Neural cell (in vitro differentiated cells): Measurements from ENCODE around the gene ARMH1. TPM values are rescaled to one million over a fixed set of nuclear protein-coding genes. Genes with fewer than 3 reads are reported as not detected.
"Not testable (repeated sequence)": the region's sequence is repeated elsewhere in the genome, so short reads cannot be mapped to it uniquely, and the experiment has no call there.

Experiments
- H2AFZ ChIP-seq: fragments of 200-600, 300-800 bp; sonication (generic), shearing (Covaris generic); 2 replicates; pipeline ENCODE4 v1.6.0; 2014; ENCODE audit warnings: low read depth, mild to moderate bottlenecking, antibody characterized with exemption, low read length, moderate library complexity
- H3F3A ChIP-seq: fragments of 200-600 bp; shearing (Covaris generic); 2 replicates; pipeline ENCODE4 v1.6.1; 2016; ENCODE audit warnings: mild to moderate bottlenecking, moderate library complexity, mixed read lengths, antibody characterized with exemption, low read length; ENCODE audit not compliant: insufficient read depth, poor library complexity, severe bottlenecking
- H3K27ac ChIP-seq: fragments of 200-600, 300-800 bp; sonication (generic), shearing (Covaris generic); 2 replicates; pipeline ENCODE4 v1.5.1; 2014; ENCODE audit warnings: mild to moderate bottlenecking, low read length, moderate library complexity
- H3K27me3 ChIP-seq: fragments of 300-800, 200-600 bp; sonication (generic), shearing (Covaris generic); 2 replicates; pipeline ENCODE4 v1.6.0; 2014; ENCODE audit warnings: mild to moderate bottlenecking, low read depth, low read length, moderate library complexity; ENCODE audit not compliant: insufficient read depth
- H3K36me3 ChIP-seq: fragments of 300-800, 200-600 bp; sonication (generic), shearing (Covaris generic); 2 replicates; pipeline ENCODE4 v1.5.1; 2014; ENCODE audit warnings: mild to moderate bottlenecking, antibody characterized with exemption, low read length, moderate library complexity; ENCODE audit not compliant: insufficient read depth
- H3K4me2 ChIP-seq: fragments of 300-800, 200-600 bp; sonication (generic), shearing (Covaris generic); 2 replicates; pipeline ENCODE4 v1.6.0; 2014; ENCODE audit warnings: mild to moderate bottlenecking, low read length
- H3K4me3 ChIP-seq: fragments of 300-800, 200-600 bp; sonication (generic), shearing (Covaris generic); 2 replicates; pipeline ENCODE4 v1.5.1; 2014; ENCODE audit warnings: mild to moderate bottlenecking, low read length, moderate library complexity
- H3K79me2 ChIP-seq: fragments of 200-600 bp; shearing (Covaris generic); replicated peaks from 2 replicates; pipeline ENCODE4 v1.6.0; 2014; ENCODE audit warnings: mild to moderate bottlenecking, low read length, moderate library complexity; ENCODE audit not compliant: insufficient read depth
- H3K9ac ChIP-seq: fragments of 300-800, 200-600 bp; sonication (generic), shearing (Covaris generic); 2 replicates; pipeline ENCODE4 v1.6.1; 2016; ENCODE audit warnings: mild to moderate bottlenecking, low read length, mixed read lengths
- H3K9me2 ChIP-seq: fragments of 200-600 bp; shearing (Covaris generic); 2 replicates; pipeline ENCODE4 v1.6.1; 2016; ENCODE audit warnings: mild to moderate bottlenecking, low read length, mixed read lengths; ENCODE audit not compliant: insufficient read depth
- H3K9me3 ChIP-seq: fragments of 200-600, 300-800 bp; sonication (generic), shearing (Covaris generic); 2 replicates; pipeline ENCODE4 v1.6.1; 2016; ENCODE audit warnings: mild to moderate bottlenecking, mixed run types, low read length, moderate library complexity, mixed read lengths
- H4K20me1 ChIP-seq: fragments of 200-600 bp; shearing (Covaris generic); 2 replicates; pipeline ENCODE4 v1.6.1; 2016; ENCODE audit warnings: mild to moderate bottlenecking, mixed run types; ENCODE audit not compliant: insufficient read depth
- EZH2 ChIP-seq: fragments of 200-600, 300-800 bp; shearing (Covaris generic), sonication (generic); IDR thresholded peaks from 2 replicates; pipeline ENCODE4 v1.6.1; 2014; ENCODE audit warnings: antibody characterized with exemption, low read length, borderline replicate concordance, mild to moderate bottlenecking; ENCODE audit not compliant: insufficient read depth, poor library complexity, severe bottlenecking
- MXI1 ChIP-seq: fragments of 450-650 bp; conservative IDR thresholded peaks from 2 replicates; pipeline ENCODE4 v1.6.1; 2014; ENCODE audit warnings: antibody characterized with exemption, mild to moderate bottlenecking; ENCODE audit not compliant: poor library complexity, severe bottlenecking
- RAD21 ChIP-seq: fragments of 450-650 bp; conservative IDR thresholded peaks from 2 replicates; pipeline ENCODE4 v1.6.1; 2014; ENCODE audit warnings: antibody characterized with exemption, mild to moderate bottlenecking, moderate library complexity
- REST ChIP-seq: IDR thresholded peaks from 2 replicates; pipeline ENCODE4 v1.6.1; 2012; ENCODE audit warnings: borderline replicate concordance
- SMC3 ChIP-seq: fragments of 450-650 bp; conservative IDR thresholded peaks from 2 replicates; pipeline ENCODE4 v1.6.1; 2014; ENCODE audit warnings: antibody characterized with exemption, mild to moderate bottlenecking, moderate library complexity; ENCODE audit not compliant: poor library complexity
- TAF1 ChIP-seq: IDR thresholded peaks from 2 replicates; pipeline ENCODE4 v1.6.1; 2012; ENCODE audit warnings: low read depth
- polyA plus RNA-seq: library from polyadenylated mRNA; depleted of rRNA; stranded (reverse); fragments of >200 nt; gene quantifications from 2 replicates; pipeline ENCODE4 v1.2.3, GENCODE V29; 2014

Gene ARMH1
- polyA plus RNA-seq, 1 donor from 2014 or later, result 105 TPM

DNA sequence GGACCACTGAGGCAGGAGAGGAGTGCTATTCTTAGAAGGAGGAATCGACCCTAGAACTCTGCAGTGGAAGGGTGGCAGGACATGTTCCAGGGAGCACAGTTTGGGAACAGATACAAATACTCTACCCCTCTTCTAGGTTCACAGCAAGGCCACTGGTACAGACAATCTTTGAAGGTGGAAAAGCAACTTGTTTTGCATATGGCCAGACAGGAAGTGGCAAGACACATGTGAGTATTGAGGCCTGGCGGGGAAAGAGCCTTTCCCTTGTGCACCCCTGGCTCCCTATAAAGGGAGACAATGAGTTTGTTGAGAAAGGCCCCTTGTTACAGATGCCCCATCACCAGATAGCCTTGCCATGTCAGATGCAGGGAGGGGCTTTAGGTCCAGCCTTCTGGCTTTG, 82.9 kb downstream of the ARMH1 start:
- Histone ChIP-seq H3K9me2 (no peaks in the 10 kb centered on the region), H3K9me3 (no peaks in the 10 kb centered on the region), H3K27me3 (no peaks in the 10 kb centered on the region), H4K20me1 (no peaks in the 10 kb centered on the region), H3K9ac (no peak overlapping the region), H3F3A (no peaks in the 10 kb centered on the region), H3K79me2 (no peaks in the 10 kb centered on the region), H3K4me2 (no peak overlapping the region), H3K27ac (no peak overlapping the region), H2AFZ (no peak overlapping the region), H3K36me3 (no peaks in the 10 kb centered on the region), H3K4me3 (no peak overlapping the region)
- TF ChIP-seq MXI1, result no peak
- no peak for TF ChIP-seq RAD21
- no peak for TF ChIP-seq EZH2
- TF ChIP-seq SMC3, result no peak

DNA sequence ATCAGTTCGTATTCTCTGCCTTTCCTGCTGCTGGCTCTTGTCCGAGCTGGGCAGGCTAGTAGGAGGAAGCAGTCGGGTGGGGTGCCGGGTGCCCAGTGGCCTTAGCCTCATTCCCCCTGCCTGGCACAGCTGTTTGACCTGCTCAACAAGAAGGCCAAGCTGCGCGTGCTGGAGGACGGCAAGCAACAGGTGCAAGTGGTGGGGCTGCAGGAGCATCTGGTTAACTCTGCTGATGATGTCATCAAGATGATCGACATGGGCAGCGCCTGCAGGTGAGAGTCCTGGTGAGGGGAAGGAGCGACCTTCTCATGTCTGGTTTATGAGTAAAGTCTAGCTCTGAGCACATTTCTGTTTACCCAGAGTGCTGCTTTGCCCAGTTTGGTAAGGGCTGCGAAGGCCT, 84.6 kb downstream of the ARMH1 start:
- Histone ChIP-seq H3K4me3 (no peak overlapping the region), H3K27me3 (no peaks in the 10 kb centered on the region), H3K9ac (no peak overlapping the region), H2AFZ (no peak overlapping the region), H3K4me2 (no peak overlapping the region), H3K9me2 (no peaks in the 10 kb centered on the region), H3K27ac (no peak overlapping the region), H3K36me3 (no peaks in the 10 kb centered on the region), H4K20me1 (no peaks in the 10 kb centered on the region), H3K79me2 (no peaks in the 10 kb centered on the region), H3K9me3 (no peaks in the 10 kb centered on the region), H3F3A (no peaks in the 10 kb centered on the region)
- TF ChIP-seq REST (no peak), RAD21 (no peak), EZH2 (no peak), TAF1 (no peak)

DNA sequence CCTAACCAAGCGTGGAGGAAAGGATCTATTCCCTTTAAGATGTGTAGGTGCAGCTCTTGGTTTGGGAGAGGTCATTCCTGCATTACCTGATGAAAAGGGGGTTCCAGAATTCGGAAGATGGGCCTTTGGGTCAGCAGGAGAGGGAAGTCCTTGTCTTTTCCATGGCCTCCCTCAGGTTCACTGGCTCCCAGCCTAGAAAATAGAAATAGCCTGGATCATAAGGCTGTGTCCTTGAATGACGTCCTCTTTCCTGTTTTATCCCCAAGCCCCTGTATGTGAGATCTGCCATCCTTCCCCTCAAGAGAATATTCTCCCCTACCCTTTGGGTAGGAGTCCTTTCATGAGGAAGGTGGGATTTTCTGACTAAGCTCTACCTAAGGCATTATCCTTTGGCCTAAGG, 86.4 kb downstream of the ARMH1 start:
- TF ChIP-seq REST, result no peak
- Histone ChIP-seq H3K9ac (no peak overlapping the region), H3K27ac (no peak overlapping the region), H3K9me3 (no peaks in the 10 kb centered on the region), H3F3A (no peaks in the 10 kb centered on the region), H4K20me1 (no peaks in the 10 kb centered on the region), H3K4me2 (no peak overlapping the region), H2AFZ (no peak overlapping the region), H3K4me3 (no peak overlapping the region), H3K27me3 (no peaks in the 10 kb centered on the region), H3K79me2 (no peaks in the 10 kb centered on the region), H3K36me3 (no peaks in the 10 kb centered on the region), H3K9me2 (no peaks in the 10 kb centered on the region)

- H3K4me2 ChIP-seq, H4K20me1 ChIP-seq, H3K79me2 ChIP-seq, H3F3A ChIP-seq, H3K9ac ChIP-seq, H3K9me3 ChIP-seq, H3K4me3 ChIP-seq, H3K9me2 ChIP-seq, H3K36me3 ChIP-seq, H2AFZ ChIP-seq, H3K27me3 ChIP-seq, H3K27ac ChIP-seq: not testable (repeated sequence)
Measured at GRCh38 chr1:44766421-44766820, 91.9 kb downstream of the ARMH1 start.
